Activated CD8-positive, alpha-beta memory T cell treated with anti-CD3 and anti-CD28 coated beads for 36 hours (primary cell): Measurements from ENCODE around the gene AKT2. TPM values are rescaled to one million over a fixed set of nuclear protein-coding genes. Genes with fewer than 3 reads are reported as not detected.

ENCODE experiments used
- CTCF ChIA-PET: fragments of 350-600 bp; sonication (Branson Sonifier 250); formaldehyde crosslinking; loops from one replicate; lab custom pipeline; 2021; ENCODE audit warnings: antibody characterized with exemption; lab: Charles Lee
- POLR2A ChIA-PET: fragments of 350-600 bp; sonication (Branson Sonifier 250); formaldehyde crosslinking; loops from one replicate; lab custom pipeline; 2021; ENCODE audit warnings: antibody characterized with exemption; lab: Charles Lee
- total RNA-seq, 2 experiments: library from RNA; stranded (reverse); gene quantifications; one replicate each; pipeline ENCODE4 v1.2.3, GENCODE V29; 2021

The AKT2 gene
- total RNA-seq, 2 experiments from 2014 or later = 128 to 129 TPM

GRCh38 chr19:40304306-40304705 is 19.2 kb upstream of the AKT2 start:
- ChIA-PET POLR2A (no interaction called here), CTCF (interaction anchor here (1.6 to 1.9 kb wide), 2 partner anchors 9 to 330 kb away, joined by 6 to 8 read pairs; no protein-coding TSS in a partner anchor)

GRCh38 chr19:40303765-40304164 is 18.6 kb upstream of the AKT2 start:
- ChIA-PET POLR2A (no interaction called here), CTCF (no interaction called here)

GRCh38 chr19:40302224-40303011 is 17.3 kb upstream of the AKT2 start:
- POLR2A ChIA-PET = no interaction called here

GRCh38 chr19:40300668-40301067 is 15.5 kb upstream of the AKT2 start:
- CTCF ChIA-PET = no interaction called here
- POLR2A ChIA-PET = no interaction called here

More at GRCh38 chr19:40302224-40303011, 17.3 kb upstream of the AKT2 start:
- CTCF ChIA-PET = interaction anchor here (0.6 kb wide), 1 partner anchor 49 kb away, joined by 4 read pairs; no protein-coding TSS in a partner anchor

- ChIA-PET CTCF (interaction anchor here (0.6 kb wide), 3 partner anchors 40 to 167 kb away, joined by 3 to 4 read pairs (median 3); no protein-coding TSS in a partner anchor), POLR2A (no interaction called here)
These were observed 12.9 kb upstream of the AKT2 start for GRCh38 chr19:40298026-40298425.

GRCh38 chr19:40294560-40294959 is 9.4 kb upstream of the AKT2 start:
- ChIA-PET CTCF (no interaction called here), POLR2A (no interaction called here)

- CTCF ChIA-PET = interaction anchor here (0.6 to 1.0 kb wide), 3 partner anchors 44 to 368 kb away, joined by 4 to 6 read pairs (median 4); no protein-coding TSS in a partner anchor
These were observed 1.9 kb upstream of the AKT2 start for GRCh38 chr19:40286971-40287421.

GRCh38 chr19:40286235-40286970 is 1.3 kb upstream of the AKT2 start:
- ChIA-PET POLR2A (interaction anchor here (0.6 to 0.8 kb wide), 4 partner anchors 21 to 157 kb away, joined by 3 to 4 read pairs (median 4); partner anchors contain the start of gene SERTAD3), CTCF (interaction anchor here (0.6 to 1.0 kb wide), 6 partner anchors 19 to 263 kb away, joined by 3 to 6 read pairs (median 3); no protein-coding TSS in a partner anchor)

More at GRCh38 chr19:40286971-40287421, 1.9 kb upstream of the AKT2 start:
- POLR2A ChIA-PET = interaction anchor here (0.7 kb wide), 1 partner anchor 1264 kb away, joined by 6 read pairs; no protein-coding TSS in a partner anchor

- ChIA-PET POLR2A (interaction anchor here (0.6 to 0.8 kb wide), 2 partner anchors 95 to 158 kb away, joined by 4 read pairs; partner anchors contain the start of gene SERTAD3), CTCF (interaction anchor here (0.6 to 0.9 kb wide), 3 partner anchors 20 to 195 kb away, joined by 3 to 4 read pairs (median 3); no protein-coding TSS in a partner anchor)
These were observed 449 bp upstream of the AKT2 start for GRCh38 chr19:40285353-40286234.

- CTCF ChIA-PET = interaction anchor here (1.7 kb wide), 1 partner anchor 10 kb away, joined by 4 read pairs; no protein-coding TSS in a partner anchor
- POLR2A ChIA-PET = interaction anchor here (0.6 to 1.0 kb wide), 3 partner anchors 142 to 221 kb away, joined by 3 to 4 read pairs (median 3); partner anchors contain the start of gene SERTAD1
These were observed 969 bp downstream of the AKT2 start for GRCh38 chr19:40284251-40284500.

GRCh38 chr19:40283414-40284250 is 1.5 kb downstream of the AKT2 start:
- ChIA-PET POLR2A (interaction anchor here (0.6 kb wide), 1 partner anchor 143 kb away, joined by 3 read pairs; no protein-coding TSS in a partner anchor), CTCF (interaction anchor here (1.7 kb wide), 1 partner anchor 9 kb away, joined by 4 read pairs; no protein-coding TSS in a partner anchor)

- POLR2A ChIA-PET = no interaction called here
- CTCF ChIA-PET = no interaction called here
These were observed 2.2 kb downstream of the AKT2 start for GRCh38 chr19:40282920-40283319.

- POLR2A ChIA-PET = no interaction called here
- CTCF ChIA-PET = interaction anchor here (0.6 kb wide), 1 partner anchor 15 kb away, joined by 3 read pairs; no protein-coding TSS in a partner anchor
These were observed 3.0 kb downstream of the AKT2 start for GRCh38 chr19:40282209-40282580.

GRCh38 chr19:40281381-40282208 is 3.5 kb downstream of the AKT2 start:
- ChIA-PET CTCF (interaction anchor here (0.6 kb wide), 1 partner anchor 16 kb away, joined by 3 read pairs; no protein-coding TSS in a partner anchor), POLR2A (interaction anchor here (1.3 kb wide), 1 partner anchor 14 kb away, joined by 6 read pairs; no protein-coding TSS in a partner anchor)

- CTCF ChIA-PET = no interaction called here
- POLR2A ChIA-PET = interaction anchor here (0.6 to 1.3 kb wide), 2 partner anchors 14 to 842 kb away, joined by 3 to 6 read pairs; no protein-coding TSS in a partner anchor
These were observed 4.4 kb downstream of the AKT2 start for GRCh38 chr19:40280608-40281221.
